H9 (cell line): Measurements from ENCODE around the gene KIF1A. TPM values are rescaled to one million over a fixed set of nuclear protein-coding genes. Genes with fewer than 3 reads are reported as not detected.

Experiments
- DNase-seq: peaks from one replicate; pipeline ENCODE4 v3.0.0-alpha.2; 2017
- H2AFZ ChIP-seq: one replicate; pipeline ENCODE4 v1.6.1; 2013; ENCODE audit warnings: mild to moderate bottlenecking, low read length, control low read depth, moderate library complexity
- H2AK5ac ChIP-seq: 2 replicates; pipeline ENCODE4 v1.6.1; 2013; ENCODE audit warnings: low read length, control low read depth, mixed read lengths; ENCODE audit not compliant: insufficient read length
- H2BK120ac ChIP-seq: one replicate; pipeline ENCODE4 v1.6.1; 2013; ENCODE audit warnings: low read depth, mild to moderate bottlenecking, low read length, control low read depth, inconsistent platforms; ENCODE audit not compliant: poor library complexity, severe bottlenecking
- H2BK12ac ChIP-seq: 2 replicates; pipeline ENCODE4 v1.6.1; 2013; ENCODE audit warnings: low read length, control low read depth, mixed read lengths, low read depth; ENCODE audit not compliant: insufficient read length
- H2BK15ac ChIP-seq: 2 replicates; pipeline ENCODE4 v1.6.1; 2013; ENCODE audit warnings: low read depth, low read length, control low read depth
- H2BK20ac ChIP-seq: one replicate; pipeline ENCODE4 v1.6.1; 2013; ENCODE audit warnings: low read depth, mild to moderate bottlenecking, low read length, control low read depth, inconsistent platforms; ENCODE audit not compliant: poor library complexity, severe bottlenecking
- H2BK5ac ChIP-seq: 2 replicates; pipeline ENCODE4 v1.6.1; 2013; ENCODE audit warnings: low read length, control low read depth, mixed read lengths; ENCODE audit not compliant: insufficient read length
- H3K14ac ChIP-seq: 2 replicates; pipeline ENCODE4 v1.6.1; 2013; ENCODE audit warnings: low read length, control low read depth; ENCODE audit not compliant: insufficient read depth
- H3K18ac ChIP-seq: 2 replicates; pipeline ENCODE4 v1.6.1; 2013; ENCODE audit warnings: low read depth, mild to moderate bottlenecking, mixed read lengths, low read length, control low read depth; ENCODE audit not compliant: insufficient read length
- H3K23ac ChIP-seq: 2 replicates; pipeline ENCODE4 v1.6.1; 2013; ENCODE audit warnings: low read length, control low read depth, mixed read lengths, low read depth; ENCODE audit not compliant: insufficient read length
- H3K23me2 ChIP-seq: 2 replicates; pipeline ENCODE4 v1.6.1; 2013; ENCODE audit warnings: low read depth, mild to moderate bottlenecking, mixed read lengths, low read length, control low read depth; ENCODE audit not compliant: insufficient read length, poor library complexity, severe bottlenecking
- H3K27ac ChIP-seq: 2 replicates; pipeline ENCODE4 v1.5.1; 2013; ENCODE audit warnings: low read length, control low read depth, mixed read lengths, low read depth; ENCODE audit not compliant: insufficient read length
- H3K27me3 ChIP-seq: 2 replicates; pipeline ENCODE4 v1.6.1; 2013; ENCODE audit warnings: low read length, control low read depth, inconsistent platforms; ENCODE audit not compliant: insufficient read depth
- H3K4ac ChIP-seq: 2 replicates; pipeline ENCODE4 v1.6.1; 2013; ENCODE audit warnings: low read depth, mild to moderate bottlenecking, control low read depth, inconsistent platforms, low read length, moderate library complexity
- H3K4me1 ChIP-seq: 2 replicates; pipeline ENCODE4 v1.6.1; 2013; ENCODE audit warnings: low read length, control low read depth, inconsistent platforms; ENCODE audit not compliant: insufficient read depth
- H3K4me2 ChIP-seq: 2 replicates; pipeline ENCODE4 v1.6.1; 2013; ENCODE audit warnings: low read length, control low read depth, mixed read lengths; ENCODE audit not compliant: insufficient read length, insufficient read depth
- H3K56ac ChIP-seq: 2 replicates; pipeline ENCODE4 v1.6.1; 2013; ENCODE audit warnings: low read depth, mild to moderate bottlenecking, mixed read lengths, low read length, control low read depth; ENCODE audit not compliant: insufficient read length
- H3K79me1 ChIP-seq: 2 replicates; pipeline ENCODE4 v1.6.1; 2013; ENCODE audit warnings: low read depth, mild to moderate bottlenecking, moderate library complexity, low read length, control low read depth, inconsistent platforms; ENCODE audit not compliant: insufficient read depth, poor library complexity, severe bottlenecking
- H3K79me2 ChIP-seq: 2 replicates; pipeline ENCODE4 v1.6.1; 2013; ENCODE audit warnings: low read length, control low read depth, inconsistent platforms; ENCODE audit not compliant: insufficient read depth
- H3K9ac ChIP-seq: 2 replicates; pipeline ENCODE4 v1.6.1; 2013; ENCODE audit warnings: low read length, control low read depth, mixed read lengths; ENCODE audit not compliant: insufficient read length; ENCODE audit errors: extremely low read depth
- H3K9me3 ChIP-seq: one replicate; pipeline ENCODE4 v1.6.1; 2013; ENCODE audit warnings: low read depth, low read length, inconsistent platforms; ENCODE audit not compliant: control insufficient read depth
- H3T11ph ChIP-seq: one replicate; pipeline ENCODE4 v1.6.1; 2013; ENCODE audit warnings: mild to moderate bottlenecking, low read length, control low read depth, inconsistent platforms
- H4K20me1 ChIP-seq: one replicate; pipeline ENCODE4 v1.6.1; 2013; ENCODE audit not compliant: control insufficient read depth, insufficient read length, insufficient read depth
- H4K5ac ChIP-seq: 2 replicates; pipeline ENCODE4 v1.6.1; 2013; ENCODE audit warnings: low read depth, mild to moderate bottlenecking, mixed read lengths, low read length, control low read depth; ENCODE audit not compliant: insufficient read length
- H4K8ac ChIP-seq: replicated peaks from 2 replicates; pipeline ENCODE4 v1.6.1; 2013; ENCODE audit warnings: low read length, control low read depth, mixed read lengths, low read depth; ENCODE audit not compliant: insufficient read length
- H4K91ac ChIP-seq: 2 replicates; pipeline ENCODE4 v1.6.1; 2013; ENCODE audit warnings: low read depth, mild to moderate bottlenecking, moderate library complexity, mixed read lengths, low read length, control low read depth; ENCODE audit not compliant: insufficient read length
- H3K27ac Mint-ChIP-seq, 3 experiments: 2 replicates in 2 of 3; 3 replicates in 1 of 3; pipeline ENCODE4 v1.8.0; 2020 to 2021; ENCODE audit warnings: mixed read lengths in 3 of 3, mild to moderate bottlenecking in 1 of 3, moderate library complexity in 1 of 3
- H3K27me3 Mint-ChIP-seq: 2 replicates; pipeline ENCODE4 v1.8.0; 2021; ENCODE audit warnings: low read depth, mild to moderate bottlenecking, moderate library complexity, mixed read lengths
- H3K36me3 Mint-ChIP-seq, 3 experiments: 2 replicates in 2 of 3; 3 replicates in 1 of 3; pipeline ENCODE4 v1.8.0; 2020 to 2021; ENCODE audit warnings: low read depth in 3 of 3, mixed read lengths in 3 of 3; ENCODE audit not compliant: insufficient read depth in 1 of 3
- H3K4me1 Mint-ChIP-seq, 2 experiments: 2 replicates each; pipeline ENCODE4 v1.8.0; 2020; ENCODE audit warnings: mixed read lengths in 2 of 2
- H3K4me3 Mint-ChIP-seq, 2 experiments: 2 replicates in 1 of 2; 3 replicates in 1 of 2; pipeline ENCODE4 v1.8.0; 2020 to 2021; ENCODE audit warnings: mild to moderate bottlenecking in 2 of 2, mixed read lengths in 2 of 2, moderate library complexity in 1 of 2
- H3K9me3 Mint-ChIP-seq, 2 experiments: 2 replicates in 1 of 2; 3 replicates in 1 of 2; pipeline ENCODE4 v1.8.0; 2020; ENCODE audit warnings: mild to moderate bottlenecking in 2 of 2, mixed read lengths in 2 of 2, moderate library complexity in 1 of 2
- WGBS: extraction: QIAGEN DNeasy Blood & Tissue Kit; methylation state at CpG from one replicate; pipeline ENCODE4 v1.1.7; 2013; ENCODE audit warnings: missing lambda C conversion rate, low lambda C conversion rate, mixed read lengths; ENCODE audit not compliant: insufficient read length; ENCODE audit errors: extremely low coverage; 5-methylcytosine and 5-hydroxymethylcytosine counted together
- total RNA-seq: library from RNA; stranded (reverse); gene quantifications from 2 replicates; pipeline ENCODE4 v1.2.1, GENCODE V29; 2021
- TF ChIP-seq, protein P1 (sequence below): fragments of 200-600 bp; sonication (generic); conservative IDR thresholded peaks from 3 replicates; pipeline ENCODE4 v1.8.0; 2021; ENCODE audit warnings: antibody characterized with exemption, mild to moderate bottlenecking

KIF1A gene
- total RNA-seq, 1 experiment from 2014 or later: 204 TPM

- no peak overlapping the region for H2BK15ac ChIP-seq
- no peak overlapping the region for H3K18ac ChIP-seq
- no peak overlapping the region for H3K9ac ChIP-seq
- H3K36me3 Mint-ChIP-seq: peaks cover 21 to 84% (median 83%) of the 10 kb centered on the region in 3 experiments; a peak in 6 of 7 replicates
- H3K14ac ChIP-seq: no peak overlapping the region
- no peak overlapping the region for H2BK5ac ChIP-seq
- no peak overlapping the region for H2BK120ac ChIP-seq
- H4K5ac ChIP-seq: no peak overlapping the region
- no peak overlapping the region for H3K4me2 ChIP-seq
- no peak overlapping the region for H4K91ac ChIP-seq
- no peak overlapping the region for H3K4ac ChIP-seq
- no peaks in the 10 kb centered on the region for H3K27me3 Mint-ChIP-seq
- H3K23ac ChIP-seq: no peak overlapping the region
- H3K23me2 ChIP-seq: no peaks in the 10 kb centered on the region
- H2AK5ac ChIP-seq: no peak overlapping the region
- no peaks in the 10 kb centered on the region; a peak in 1 of 5 replicates for H3K9me3 Mint-ChIP-seq
- H3K27me3 ChIP-seq: no peaks in the 10 kb centered on the region
- no peak overlapping the region for H2AFZ ChIP-seq
- H3K4me3 Mint-ChIP-seq: no peak overlapping the region
- no peaks in the 10 kb centered on the region for H3K79me2 ChIP-seq
- H4K20me1 ChIP-seq: no peaks in the 10 kb centered on the region
- no peaks in the 10 kb centered on the region for H3K79me1 ChIP-seq
- no peaks in the 10 kb centered on the region for H3K4me1 ChIP-seq
- no peak overlapping the region for H3K27ac ChIP-seq
- H3K4me1 Mint-ChIP-seq: no peaks in the 10 kb centered on the region
- H2BK12ac ChIP-seq: no peak overlapping the region
- H3K9me3 ChIP-seq: no peaks in the 10 kb centered on the region
- no CpG with 5 or more reads among the region's 7 CpGs for WGBS
- TF ChIP-seq, protein P1, sequence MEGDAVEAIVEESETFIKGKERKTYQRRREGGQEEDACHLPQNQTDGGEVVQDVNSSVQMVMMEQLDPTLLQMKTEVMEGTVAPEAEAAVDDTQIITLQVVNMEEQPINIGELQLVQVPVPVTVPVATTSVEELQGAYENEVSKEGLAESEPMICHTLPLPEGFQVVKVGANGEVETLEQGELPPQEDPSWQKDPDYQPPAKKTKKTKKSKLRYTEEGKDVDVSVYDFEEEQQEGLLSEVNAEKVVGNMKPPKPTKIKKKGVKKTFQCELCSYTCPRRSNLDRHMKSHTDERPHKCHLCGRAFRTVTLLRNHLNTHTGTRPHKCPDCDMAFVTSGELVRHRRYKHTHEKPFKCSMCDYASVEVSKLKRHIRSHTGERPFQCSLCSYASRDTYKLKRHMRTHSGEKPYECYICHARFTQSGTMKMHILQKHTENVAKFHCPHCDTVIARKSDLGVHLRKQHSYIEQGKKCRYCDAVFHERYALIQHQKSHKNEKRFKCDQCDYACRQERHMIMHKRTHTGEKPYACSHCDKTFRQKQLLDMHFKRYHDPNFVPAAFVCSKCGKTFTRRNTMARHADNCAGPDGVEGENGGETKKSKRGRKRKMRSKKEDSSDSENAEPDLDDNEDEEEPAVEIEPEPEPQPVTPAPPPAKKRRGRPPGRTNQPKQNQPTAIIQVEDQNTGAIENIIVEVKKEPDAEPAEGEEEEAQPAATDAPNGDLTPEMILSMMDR: no peak
- no peak for DNase-seq
- no peak overlapping the region for H3K56ac ChIP-seq
- no peak overlapping the region for H3K27ac Mint-ChIP-seq
- no peak overlapping the region for H3T11ph ChIP-seq
- no peak overlapping the region for H4K8ac ChIP-seq
- no peak overlapping the region for H2BK20ac ChIP-seq
Observed at GRCh38 chr2:240766072-240766471, 53.9 kb downstream of the KIF1A start.
